H1 (cell line): ENCODE results near the gene CSRP3. TPM values are rescaled to one million over a fixed set of nuclear protein-coding genes. Genes with fewer than 3 reads are reported as not detected.

Experiments used
- CTCF ChIA-PET: fragments of 300-600 bp; sonication (Branson Sonifier 250); formaldehyde crosslinking; loops from one replicate; lab custom pipeline; 2021; ENCODE audit not compliant: partially characterized antibody; lab: Charles Lee
- POLR2A ChIA-PET: fragments of 300-600 bp; sonication (Branson Sonifier 250); formaldehyde crosslinking; loops from one replicate; lab custom pipeline; 2021; ENCODE audit warnings: inconsistent platforms; ENCODE audit not compliant: partially characterized antibody; lab: Charles Lee
- DNase-seq, 2 experiments: peaks; one replicate each; pipeline versions ENCODE4 v3.0.0 to v3.0.0-alpha.2; 2010 to 2022; ENCODE audit warnings: low spot score in 2 of 2, low read depth in 1 of 2, mixed read lengths in 1 of 2
- FAIRE-seq: peaks from 2 replicates; lab custom pipeline; 2011; peaks lifted over from hg19 to GRCh38; lab: Jason Lieb, UNC
- H2AFZ ChIP-seq: 2 replicates; pipeline ENCODE4 v1.8.1; 2012; ENCODE audit warnings: low read length, inconsistent platforms
- H2AK5ac ChIP-seq: 2 replicates; pipeline ENCODE4 v1.6.1; 2013; ENCODE audit warnings: low read depth, low read length
- H2BK120ac ChIP-seq: replicated peaks from 2 replicates; pipeline ENCODE3; 2013; ENCODE audit warnings: low read depth, low read length, inconsistent platforms
- H2BK12ac ChIP-seq: 2 replicates; pipeline ENCODE4 v1.6.1; 2013; ENCODE audit warnings: low read depth, low read length
- H2BK15ac ChIP-seq: 2 replicates; pipeline ENCODE4 v1.6.1; 2013; ENCODE audit warnings: low read length
- H2BK20ac ChIP-seq: 2 replicates; pipeline ENCODE4 v1.6.1; 2013; ENCODE audit warnings: low read length
- H2BK5ac ChIP-seq: 2 replicates; pipeline ENCODE4 v1.6.1; 2013; ENCODE audit warnings: low read depth, low read length
- H3K14ac ChIP-seq: 2 replicates; pipeline ENCODE4 v1.6.1; 2013; ENCODE audit warnings: inconsistent platforms; ENCODE audit not compliant: insufficient read length
- H3K18ac ChIP-seq: 2 replicates; pipeline ENCODE4 v1.6.1; 2013; ENCODE audit warnings: low read length; ENCODE audit errors: extremely low read depth
- H3K23ac ChIP-seq: 2 replicates; pipeline ENCODE4 v1.6.1; 2013; ENCODE audit warnings: inconsistent platforms; ENCODE audit not compliant: insufficient read length
- H3K23me2 ChIP-seq: 2 replicates; pipeline ENCODE4 v1.6.1; 2013; ENCODE audit warnings: low read depth, low read length
- H3K27ac ChIP-seq: 2 replicates; pipeline ENCODE4 v1.6.1; 2011; ENCODE audit warnings: low read depth, low read length, inconsistent platforms
- H3K27me3 ChIP-seq, 4 experiments: replicated peaks in 1 of 4; 1 replicate in 1 of 4; 2 replicates in 3 of 4; pipeline versions ENCODE4 v1.6.1 to v1.8.1; 2011 to 2013; ENCODE audit warnings: low read length in 3 of 4, mild to moderate bottlenecking in 3 of 4, inconsistent platforms in 2 of 4, mixed read lengths in 2 of 4, moderate library complexity in 1 of 4; ENCODE audit not compliant: control insufficient read depth in 3 of 4, insufficient read depth in 3 of 4; ENCODE audit errors: extremely low read depth in 1 of 4
- H3K36me3 ChIP-seq, 4 experiments: 2 replicates each; pipeline versions ENCODE4 v1.6.1 to v1.8.1; 2011 to 2013; ENCODE audit warnings: mild to moderate bottlenecking in 4 of 4, low read length in 3 of 4, moderate library complexity in 2 of 4, control low read depth in 1 of 4, inconsistent platforms in 1 of 4; ENCODE audit not compliant: insufficient read depth in 4 of 4, control insufficient read depth in 2 of 4
- H3K4ac ChIP-seq: replicated peaks from 2 replicates; pipeline ENCODE3; 2013; ENCODE audit warnings: low read length, low read depth, mixed read lengths, inconsistent platforms; ENCODE audit not compliant: insufficient read length
- H3K4me1 ChIP-seq, 4 experiments: replicated peaks in 1 of 4; 1 replicate in 1 of 4; 2 replicates in 3 of 4; pipeline versions ENCODE4 v1.6.1 to v1.8.1; 2011 to 2013; ENCODE audit warnings: low read length in 3 of 4, inconsistent platforms in 2 of 4, mixed read lengths in 1 of 4; ENCODE audit not compliant: insufficient read depth in 4 of 4, control insufficient read depth in 3 of 4
- H3K4me2 ChIP-seq, 2 experiments: 2 replicates each; pipeline versions ENCODE4 v1.6.1 to v1.8.1; 2011 to 2013; ENCODE audit warnings: low read depth in 2 of 2, low read length in 2 of 2, control low read depth in 1 of 2, inconsistent platforms in 1 of 2, mild to moderate bottlenecking in 1 of 2; ENCODE audit not compliant: insufficient read depth in 1 of 2
- H3K4me3 ChIP-seq, 4 experiments: fragments of 200-600, 300-600 bp in 1 of 4; sonication (generic), shearing (Covaris generic), sonication (Bioruptor Twin) in 1 of 4; 2 replicates each; pipeline versions ENCODE4 v1.5.1 to v1.8.1; 2011 to 2016; ENCODE audit warnings: low read length in 4 of 4, low read depth in 3 of 4, control low read depth in 2 of 4, inconsistent platforms in 2 of 4, mild to moderate bottlenecking in 2 of 4, mixed read lengths in 1 of 4, moderate library complexity in 1 of 4; ENCODE audit not compliant: insufficient read depth in 2 of 4; ENCODE audit errors: extremely low read depth in 1 of 4
- H3K56ac ChIP-seq: replicated peaks from 2 replicates; pipeline ENCODE3; 2013; ENCODE audit warnings: low read depth, mild to moderate bottlenecking, mixed read lengths, low read length, inconsistent platforms; ENCODE audit not compliant: insufficient read length
- H3K79me1 ChIP-seq: 2 replicates; pipeline ENCODE4 v1.6.1; 2013; ENCODE audit warnings: low read depth, low read length, control low read depth
- H3K79me2 ChIP-seq, 2 experiments: 2 replicates each; pipeline versions ENCODE4 v1.6.1 to v1.8.1; 2012 to 2013; ENCODE audit warnings: low read length in 2 of 2, mild to moderate bottlenecking in 2 of 2, inconsistent platforms in 1 of 2; ENCODE audit not compliant: insufficient read depth in 2 of 2, control insufficient read depth in 1 of 2
- H3K9ac ChIP-seq, 4 experiments: replicated peaks in 1 of 4; 1 replicate in 1 of 4; 2 replicates in 3 of 4; pipeline versions ENCODE4 v1.6.1 to v1.8.1; 2011 to 2013; ENCODE audit warnings: low read depth in 3 of 4, low read length in 3 of 4, control low read depth in 2 of 4, mild to moderate bottlenecking in 2 of 4, moderate library complexity in 2 of 4, inconsistent platforms in 1 of 4; ENCODE audit errors: extremely low read depth in 1 of 4
- H3K9me3 ChIP-seq, 2 experiments: 2 replicates each; pipeline versions ENCODE4 v1.6.1 to v1.8.1; 2012 to 2013; ENCODE audit warnings: mild to moderate bottlenecking in 2 of 2, moderate library complexity in 2 of 2, control low read depth in 1 of 2, inconsistent platforms in 1 of 2, low read depth in 1 of 2, low read length in 1 of 2, mixed read lengths in 1 of 2; ENCODE audit not compliant: insufficient read depth in 2 of 2
- H4K20me1 ChIP-seq, 2 experiments: replicated peaks in 1 of 2; 2 replicates each; pipeline versions ENCODE3 to v1.8.1; 2011 to 2013; ENCODE audit warnings: inconsistent platforms in 2 of 2, low read length in 2 of 2, mild to moderate bottlenecking in 1 of 2; ENCODE audit not compliant: insufficient read depth in 2 of 2, control insufficient read depth in 1 of 2
- H4K5ac ChIP-seq: 2 replicates; pipeline ENCODE4 v1.6.1; 2013; ENCODE audit warnings: low read length, low read depth, mixed read lengths, inconsistent platforms; ENCODE audit not compliant: insufficient read length
- H4K8ac ChIP-seq: 2 replicates; pipeline ENCODE4 v1.8.0; 2013; ENCODE audit warnings: mild to moderate bottlenecking, moderate library complexity, low read length, inconsistent platforms; ENCODE audit not compliant: insufficient read depth; ENCODE audit errors: extremely low read depth
- H4K91ac ChIP-seq: replicated peaks from 2 replicates; pipeline ENCODE3; 2013; ENCODE audit warnings: low read length, mixed read lengths, inconsistent platforms; ENCODE audit not compliant: insufficient read length
- CBX8 ChIP-seq: fragments of 300-800, 300-1000 bp; sonication (generic); IDR thresholded peaks from 2 replicates; pipeline ENCODE4 v1.7.1; 2016; ENCODE audit warnings: low read depth, low read length, borderline replicate concordance
- CHD1 ChIP-seq: IDR thresholded peaks from 2 replicates; pipeline ENCODE4 v1.6.1; 2012; ENCODE audit warnings: low read depth, low read length, improper control_type of control experiment
- CREB1 ChIP-seq: IDR thresholded peaks from 2 replicates; pipeline ENCODE4 v1.6.1; 2012; ENCODE audit warnings: inconsistent platforms
- EZH2 ChIP-seq: fragments of 200-600 bp; sonication (generic); IDR thresholded peaks from 2 replicates; pipeline ENCODE4 v1.7.1; 2012; ENCODE audit warnings: low read depth, mild to moderate bottlenecking, moderate library complexity, low read length, inconsistent platforms; ENCODE audit not compliant: severe bottlenecking
- JUN ChIP-seq: IDR thresholded peaks from 2 replicates; pipeline ENCODE4 v1.6.1; 2011; ENCODE audit warnings: low read depth, mild to moderate bottlenecking, improper control_type of control experiment, low read length
- JUND ChIP-seq: IDR thresholded peaks from 2 replicates; pipeline ENCODE4 v1.6.1; 2011; ENCODE audit warnings: mild to moderate bottlenecking, improper control_type of control experiment, low read length
- KDM4A ChIP-seq: IDR thresholded peaks from one replicate; pipeline ENCODE4 v1.7.1; 2012; ENCODE audit warnings: low read depth, mild to moderate bottlenecking, moderate library complexity, low read length, inconsistent platforms; ENCODE audit not compliant: severe bottlenecking
- MAFK ChIP-seq: IDR thresholded peaks from 2 replicates; pipeline ENCODE4 v1.6.1; 2012; ENCODE audit warnings: low read depth, mild to moderate bottlenecking, improper control_type of control experiment, low read length
- TBP ChIP-seq: IDR thresholded peaks from 2 replicates; pipeline ENCODE4 v1.6.1; 2011; ENCODE audit warnings: low read depth, low read length, improper control_type of control experiment
- WGBS, 2 experiments: shearing (Covaris generic) in 1 of 2; methylation state at CpG; one replicate each; pipeline versions ENCODE4 v1.1.6 to v1.1.7; 2013 to 2015; ENCODE audit warnings: low lambda C conversion rate in 2 of 2, mixed read lengths in 2 of 2, inconsistent platforms in 1 of 2, low coverage in 1 of 2, missing lambda C conversion rate in 1 of 2; ENCODE audit not compliant: insufficient replicate concordance in 2 of 2, insufficient coverage in 1 of 2, insufficient read length in 1 of 2; ENCODE audit errors: extremely low coverage in 1 of 2, missing lambda C conversion rate in 1 of 2; 5-methylcytosine and 5-hydroxymethylcytosine counted together
- polyA plus RNA-seq, 7 experiments: library from polyadenylated mRNA; depleted of rRNA in 3 of 7; stranded (reverse) in 5 of 7; unstranded in 2 of 7; fragments of >200 nt in 5 of 7; fragments of 200-250 nt in 2 of 7; gene quantifications; 1 replicate in 5 of 7; 2 replicates in 1 of 7; 4 replicates in 1 of 7; pipeline versions ENCODE4 v1.2.1 to v1.2.3, GENCODE V29; 2011 to 2013; ENCODE audit warnings: missing spikeins in 2 of 7, mixed read lengths in 2 of 7
- total RNA-seq: library from RNA; stranded (reverse); fragmentation: NEBNext Ultra II Directional; extraction: Animal tissue kit (Norgen Biotek cat#: 25700); gene quantifications from 2 replicates; pipeline ENCODE4 v1.2.1, GENCODE V29; 2021

CSRP3 gene
- total and polyA plus RNA-seq, 2 of the 8 experiments (the other 6 are each of a cell fraction or from before 2014, with no cell fraction given), result not detected

DNA sequence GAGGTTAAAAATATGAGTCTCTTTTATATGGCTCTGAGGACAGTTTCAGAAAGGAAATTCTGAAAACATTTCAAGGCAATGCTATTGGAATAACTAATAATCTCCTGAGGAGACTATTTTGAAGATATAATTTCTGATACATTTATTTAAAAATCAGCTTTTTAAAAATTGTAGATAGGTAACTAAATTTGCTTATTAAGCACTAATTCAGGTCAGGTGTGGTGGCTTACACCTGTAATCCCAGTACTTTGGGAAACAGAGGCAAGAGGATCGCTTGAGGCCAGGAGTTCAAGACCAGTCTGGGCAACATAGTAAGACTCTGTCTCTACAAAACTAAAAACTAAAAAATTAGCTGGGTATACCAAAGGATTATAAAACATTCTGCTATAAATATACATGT lies 67.8 kb downstream of the CSRP3 start:
- no peak for DNase-seq
- no peak overlapping the region for H3K4me3 ChIP-seq

More for the DNA sequence above, 67.8 kb downstream of the CSRP3 start:
- FAIRE-seq, result no peak
- no peak overlapping the region for H4K91ac ChIP-seq
- H2BK5ac ChIP-seq, result no peak overlapping the region
- no peak overlapping the region for H3K9ac ChIP-seq
- no peaks in the 10 kb centered on the region for H3K4me1 ChIP-seq
- no peak overlapping the region for H3K27ac ChIP-seq
- no peak overlapping the region for H2BK12ac ChIP-seq
- no peaks in the 10 kb centered on the region for H4K20me1 ChIP-seq
- no peak overlapping the region for H3K14ac ChIP-seq
- H3K36me3 ChIP-seq, result peaks cover 0 to 21% (median 4%) of the 10 kb centered on the region in 4 experiments; a peak in 4 of 8 replicates
- no peaks in the 10 kb centered on the region for H3K23me2 ChIP-seq
- no peaks in the 10 kb centered on the region for H3K79me1 ChIP-seq
- no peak overlapping the region for H3K56ac ChIP-seq
- CTCF ChIA-PET, result no interaction called here
- no peak for TF ChIP-seq JUN
- no peak for TF ChIP-seq CBX8
- TF ChIP-seq JUND, result no peak
- TF ChIP-seq TBP, result no peak
- TF ChIP-seq EZH2, result no peak
- TF ChIP-seq MAFK, result no peak
- TF ChIP-seq KDM4A, result no peak
- TF ChIP-seq CHD1, result no peak
- no peak for TF ChIP-seq CREB1
- WGBS, 2 experiments, result 90% methylated on average over 1 of the region's 1 CpG; no CpG with 5 or more reads in 1 of the 2 experiments
- peaks cover 19 to 30% of the 10 kb centered on the region in 2 experiments for H3K9me3 ChIP-seq
- no peak overlapping the region for H2AK5ac ChIP-seq
- no peak overlapping the region for H2BK120ac ChIP-seq
- no peak overlapping the region for H3K4me2 ChIP-seq
- H3K23ac ChIP-seq, result no peak overlapping the region
- H3K27me3 ChIP-seq, result no peaks in the 10 kb centered on the region
- no peak overlapping the region for H3K18ac ChIP-seq
- POLR2A ChIA-PET, result no interaction called here
- no peak overlapping the region for H2AFZ ChIP-seq
- no peak overlapping the region for H2BK15ac ChIP-seq
- no peak overlapping the region for H4K8ac ChIP-seq
- no peak overlapping the region for H3K4ac ChIP-seq
- no peak overlapping the region for H2BK20ac ChIP-seq
- no peak overlapping the region for H4K5ac ChIP-seq
- H3K79me2 ChIP-seq, result peaks cover 0 to 15% of the 10 kb centered on the region in 2 experiments; a peak in 2 of 4 replicates
